HG02610 (cell line): ENCODE results near the gene NAXD.
A peak's percentile ranks its signal among the peaks of the same experiment; 100 is the strongest.
"Not testable (repeated sequence)": the region's sequence is repeated elsewhere in the genome, so short reads cannot be mapped to it uniquely, and the experiment has no call there.

Experiments used
- ATAC-seq: cut with Tn5 transposase; IDR thresholded peaks from one replicate; pipeline ENCODE4 v1.9.1; 2021; ENCODE audit warnings: mild to moderate bottlenecking, moderate library complexity; ENCODE audit not compliant: unreplicated experiment

NAXD gene

GRCh38 chr13:110662777-110663443 lies 47.6 kb downstream of the NAXD start:
- no peak for ATAC-seq

GRCh38 chr13:110663491-110663890 lies 48.1 kb downstream of the NAXD start:
- ATAC-seq: no peak

- no peak for ATAC-seq
These were observed 48.7 kb downstream of the NAXD start for GRCh38 chr13:110664041-110664440.

GRCh38 chr13:110664673-110665072 lies 49.3 kb downstream of the NAXD start:
- no peak for ATAC-seq

- ATAC-seq: no peak
These were observed 50.3 kb downstream of the NAXD start for GRCh38 chr13:110665491-110666254.

GRCh38 chr13:110666255-110666533 lies 50.8 kb downstream of the NAXD start:
- no peak for ATAC-seq

- no peak for ATAC-seq
These were observed 53.7 kb downstream of the NAXD start for GRCh38 chr13:110669036-110669435.

- ATAC-seq: not testable (repeated sequence)
These were observed 54.5 kb downstream of the NAXD start for GRCh38 chr13:110669814-110670213.

GRCh38 chr13:110676595-110677587 lies 61.5 kb downstream of the NAXD start:
- ATAC-seq: peak; percentile 73

GRCh38 chr13:110677731-110678545 lies 62.6 kb downstream of the NAXD start:
- no peak for ATAC-seq

GRCh38 chr13:110680852-110681251 lies 65.5 kb downstream of the NAXD start:
- no peak for ATAC-seq

- ATAC-seq: no peak
These were observed 66.7 kb downstream of the NAXD start for GRCh38 chr13:110681868-110682550.

- ATAC-seq: no peak
These were observed 67.4 kb downstream of the NAXD start for GRCh38 chr13:110682746-110683145.

- no peak for ATAC-seq
These were observed 68.0 kb downstream of the NAXD start for GRCh38 chr13:110683203-110683883.

GRCh38 chr13:110683921-110684320 lies 68.6 kb downstream of the NAXD start:
- ATAC-seq: no peak

GRCh38 chr13:110684388-110685056 lies 69.2 kb downstream of the NAXD start:
- ATAC-seq: no peak

- ATAC-seq: no peak
These were observed 70.1 kb downstream of the NAXD start for GRCh38 chr13:110685305-110686020.

- ATAC-seq: no peak
These were observed 72.4 kb downstream of the NAXD start for GRCh38 chr13:110687736-110688135.
